HG02938 (cell line): ENCODE results near the gene SCLT1.
"Not testable (repeated sequence)": the region's sequence is repeated elsewhere in the genome, so short reads cannot be mapped to it uniquely, and the experiment has no call there.

Experiments used
- ATAC-seq: cut with Tn5 transposase; IDR thresholded peaks from one replicate; pipeline ENCODE4 v1.9.1; 2021; ENCODE audit warnings: mild to moderate bottlenecking, moderate library complexity; ENCODE audit not compliant: unreplicated experiment

SCLT1 gene

DNA sequence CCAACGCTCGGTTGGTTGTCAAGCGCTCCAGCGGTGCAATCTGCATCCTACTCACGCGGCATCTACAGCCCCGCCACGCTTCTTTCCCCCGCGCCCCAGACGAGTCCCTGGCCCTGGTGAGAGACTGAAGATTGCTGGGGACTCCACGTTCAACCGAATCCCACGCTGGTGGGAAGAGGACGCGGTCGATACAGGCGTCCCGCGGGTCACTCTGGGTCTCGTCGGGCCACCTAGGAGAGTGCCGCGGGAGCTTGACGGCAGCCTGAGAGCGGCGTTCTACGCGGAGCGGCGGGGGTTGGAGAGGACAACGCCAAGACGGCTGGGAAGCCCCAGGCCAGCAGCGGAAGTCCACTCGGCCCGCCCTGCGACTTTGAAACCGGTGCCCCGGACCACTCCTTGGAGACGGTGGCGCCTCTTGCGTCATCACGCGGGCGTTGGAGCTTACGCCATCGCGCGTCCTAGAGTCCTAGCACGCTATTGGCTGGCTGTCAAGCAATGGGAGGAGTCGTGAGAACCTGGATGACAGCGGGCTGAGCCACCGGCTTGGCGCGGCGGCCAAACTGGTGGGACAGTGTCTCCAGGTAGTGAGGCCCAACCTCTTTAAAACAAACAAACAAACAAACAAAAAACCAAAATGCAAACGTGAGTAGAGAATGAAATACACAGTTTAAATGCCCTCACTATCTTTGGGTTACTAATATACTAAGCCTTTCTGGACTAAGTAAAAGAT is at the start of gene SCLT1:
Gene SCLT1, minus strand, starts transcription at position 349 of the 730 bp plus-strand sequence. CDS start 436 bp downstream, outside the sequence.
- peak; percentile 92 for ATAC-seq

GRCh38 chr4:129140521-129140920 is 47.2 kb upstream of the SCLT1 start:
- ATAC-seq: no peak

DNA sequence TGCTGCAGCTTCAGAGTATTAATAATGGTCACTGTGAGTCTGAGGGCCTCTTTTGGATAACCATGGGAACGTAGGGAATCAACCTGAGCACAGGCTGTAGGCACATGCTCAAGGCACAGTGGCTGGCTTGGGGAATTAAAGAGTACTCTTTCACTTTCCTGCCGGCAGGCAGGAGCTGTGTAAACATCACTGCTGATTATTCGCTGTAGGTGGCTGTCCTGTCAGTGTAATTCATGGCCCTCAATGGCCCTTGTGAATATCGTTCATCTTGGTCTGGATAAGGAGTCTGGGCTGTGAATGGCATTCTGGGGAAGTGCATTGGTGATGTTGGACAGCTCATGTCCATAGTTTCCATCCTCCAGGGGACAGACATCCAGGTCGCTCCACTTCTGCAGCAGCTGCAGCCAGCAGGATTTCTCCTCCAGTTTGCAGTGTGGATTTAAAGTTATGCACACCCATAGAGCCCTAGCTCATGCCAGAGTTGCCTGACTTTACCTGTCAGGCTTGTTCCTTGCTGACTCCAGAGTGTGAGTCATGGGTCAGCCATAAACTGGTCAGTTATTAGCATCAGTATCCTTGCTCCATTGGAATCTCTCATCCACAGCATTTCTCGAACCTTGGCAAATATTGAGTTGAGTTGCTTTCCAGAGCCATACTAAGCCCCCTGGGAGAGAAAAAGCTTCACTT is 45.6 kb upstream of the SCLT1 start:
- ATAC-seq: no peak

- ATAC-seq: no peak
Measured at GRCh38 chr4:129136433-129136832, 43.1 kb upstream of the SCLT1 start.

- ATAC-seq: no peak
Measured at GRCh38 chr4:129131343-129131742, 38.0 kb upstream of the SCLT1 start.

GRCh38 chr4:129129143-129129542 is 35.8 kb upstream of the SCLT1 start:
- ATAC-seq: no peak

GRCh38 chr4:129126614-129127013 is 33.3 kb upstream of the SCLT1 start:
- not testable (repeated sequence) for ATAC-seq

GRCh38 chr4:129117705-129118104 is 24.4 kb upstream of the SCLT1 start:
- no peak for ATAC-seq

DNA sequence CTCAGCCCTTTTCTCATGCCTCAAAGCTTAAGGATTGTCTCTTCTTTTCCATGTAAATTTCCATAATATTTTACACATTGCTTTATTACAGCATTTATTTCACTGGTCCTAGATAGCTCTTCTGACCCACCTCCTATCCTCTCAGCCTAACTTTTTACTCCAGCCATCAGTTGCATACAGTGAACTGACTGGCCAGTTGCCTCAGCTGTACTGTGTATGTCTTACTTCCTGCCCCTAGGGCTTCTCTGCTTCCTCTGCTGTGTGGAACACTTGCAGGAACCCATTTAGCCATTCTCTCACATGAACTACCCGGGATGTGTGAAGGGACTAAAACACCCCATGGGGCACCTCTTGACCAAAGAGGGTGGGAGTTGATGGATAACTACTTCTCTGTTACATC is 20.6 kb upstream of the SCLT1 start:
- ATAC-seq: no peak

GRCh38 chr4:129113434-129113833 is 20.1 kb upstream of the SCLT1 start:
- no peak for ATAC-seq

- ATAC-seq: no peak
Measured at GRCh38 chr4:129111919-129112318, 18.6 kb upstream of the SCLT1 start.

- ATAC-seq: no peak
Measured at GRCh38 chr4:129110931-129111330, 17.6 kb upstream of the SCLT1 start.

DNA sequence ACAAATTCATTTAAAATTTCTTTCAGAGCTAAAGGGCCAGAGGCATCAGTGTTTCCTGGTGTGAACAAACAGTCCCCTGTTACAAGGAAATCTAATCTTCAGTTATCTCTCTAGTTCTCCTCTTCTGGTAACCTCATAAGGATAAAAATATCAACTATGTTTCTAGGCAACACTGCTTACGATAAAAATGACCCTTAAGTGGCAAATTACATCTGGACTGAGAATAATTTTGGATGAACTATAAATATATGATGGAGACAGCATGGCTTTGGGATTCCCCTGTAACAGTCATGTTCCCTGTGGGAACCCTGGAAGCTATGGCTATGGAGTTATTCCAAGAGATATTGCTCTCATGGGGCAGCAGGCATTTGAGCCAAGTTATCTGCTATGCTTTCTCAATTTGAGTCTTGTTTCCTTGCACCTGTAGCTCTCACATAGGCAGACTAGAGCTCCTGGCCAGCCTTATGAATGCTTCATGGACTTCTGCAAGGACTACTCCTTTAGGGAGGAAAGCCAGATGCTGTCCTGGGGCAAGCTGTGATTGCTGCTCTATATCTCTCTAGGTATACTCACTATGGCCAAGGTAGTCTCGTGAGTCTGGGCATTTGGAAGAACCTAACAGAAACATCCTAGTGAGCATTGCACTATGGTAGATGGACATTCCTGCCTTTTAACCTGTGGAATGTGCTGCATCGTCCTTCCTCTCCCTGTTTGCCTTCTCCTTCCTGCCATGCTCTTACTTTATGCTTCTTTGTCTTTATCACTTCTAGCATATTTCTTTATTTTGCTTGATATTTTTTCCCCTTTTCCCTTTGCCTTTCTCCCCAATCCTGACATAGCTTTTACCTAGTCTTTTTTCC is 16.9 kb upstream of the SCLT1 start:
- ATAC-seq: no peak

- no peak for ATAC-seq
Measured at GRCh38 chr4:129098531-129099001, 5.2 kb upstream of the SCLT1 start.

GRCh38 chr4:129095811-129096454 is 2.6 kb upstream of the SCLT1 start, which contains the start of gene C4orf33:
Gene C4orf33, plus strand, starts transcription at chr4:129096152. Its CDS starts 6,459 bp downstream, at chr4:129102611.
- ATAC-seq: peak; percentile 36

DNA sequence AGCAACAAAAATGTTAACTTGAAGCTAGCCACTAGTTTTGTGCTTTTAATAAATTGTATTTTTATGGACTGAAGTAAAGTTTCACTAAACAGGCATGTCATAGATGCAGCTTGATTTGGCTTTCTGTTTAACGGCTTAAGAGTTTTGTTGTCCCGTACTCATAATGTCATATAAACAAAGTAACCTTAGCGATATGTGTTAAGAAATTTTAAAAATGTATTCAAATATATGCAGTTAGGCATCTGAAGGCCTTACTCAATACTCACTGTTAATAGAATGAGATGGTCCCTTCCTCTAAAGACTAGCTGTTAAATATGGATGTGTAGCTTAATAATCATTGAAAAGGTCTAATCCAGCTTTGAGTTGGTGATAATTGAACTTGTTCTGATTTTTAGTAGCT is 1.0 kb upstream of the SCLT1 start:
- ATAC-seq: no peak

- no peak for ATAC-seq
Measured at GRCh38 chr4:129092631-129093190, 628 bp downstream of the SCLT1 start.

DNA sequence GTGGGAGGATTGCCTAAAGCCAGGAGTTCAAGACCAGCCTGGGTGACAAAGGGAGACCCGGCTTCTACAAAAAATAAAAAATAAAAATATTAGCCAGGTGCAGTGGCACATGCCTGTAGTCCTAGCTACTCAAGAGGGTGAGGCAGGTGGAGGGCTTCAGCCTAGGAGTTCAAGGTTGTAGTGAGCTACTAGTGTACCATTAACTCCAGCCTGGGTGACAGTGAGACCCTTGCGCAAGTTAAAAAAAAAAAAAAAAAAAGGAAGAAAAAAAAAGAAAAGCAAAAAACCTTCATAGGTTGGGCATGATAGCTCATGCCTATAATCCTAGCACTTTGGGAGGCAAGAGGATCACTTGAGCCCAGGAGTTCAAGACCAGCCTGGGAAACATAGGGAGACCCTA is 5.8 kb downstream of the SCLT1 start:
- no peak for ATAC-seq

DNA sequence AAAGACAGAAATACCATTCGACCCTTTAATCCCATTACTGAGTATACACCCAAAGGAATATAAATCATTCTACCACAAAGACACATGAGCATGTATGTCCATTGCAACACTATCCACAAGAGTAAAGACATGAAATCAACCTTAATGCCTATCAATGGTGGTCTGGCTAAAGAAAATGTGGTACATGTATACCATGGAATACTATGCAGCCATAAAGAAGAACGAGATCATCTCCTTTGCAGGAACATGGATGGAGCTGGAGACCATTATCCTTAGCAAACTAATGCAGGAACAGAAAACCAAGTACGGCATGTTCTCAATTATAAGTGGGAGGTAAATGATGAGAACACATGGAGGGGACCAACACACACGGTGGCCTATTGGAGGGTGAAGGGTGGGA is 7.9 kb downstream of the SCLT1 start:
- ATAC-seq: no peak

GRCh38 chr4:129082302-129082701 is 11.0 kb downstream of the SCLT1 start:
- no peak for ATAC-seq
